HG02870 (cell line): Measurements from ENCODE around the gene MYO3A.

Experiments
- ATAC-seq: cut with Tn5 transposase; IDR thresholded peaks from one replicate; pipeline ENCODE4 v1.9.1; 2021; ENCODE audit warnings: mild to moderate bottlenecking, moderate library complexity; ENCODE audit not compliant: unreplicated experiment

MYO3A gene

DNA sequence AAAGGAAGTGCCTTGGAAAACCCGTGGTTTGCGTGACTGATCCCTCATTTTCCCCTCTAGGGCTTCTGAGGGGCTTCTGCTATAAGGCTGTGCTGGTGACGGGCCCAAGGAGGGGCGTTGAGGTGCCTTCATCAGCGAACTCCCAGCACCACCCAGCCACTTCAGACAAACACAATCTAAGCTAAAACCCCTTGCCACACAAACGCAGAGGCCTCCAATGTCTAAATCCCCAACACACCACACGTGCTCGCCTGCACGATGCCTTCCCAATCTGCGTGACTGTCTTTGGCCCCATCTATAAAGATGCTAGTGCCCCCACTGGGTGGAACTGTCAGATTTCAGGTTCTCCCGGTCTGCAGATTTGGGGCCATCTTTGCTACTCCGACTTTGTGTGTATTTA is 278.5 kb downstream of the MYO3A start:
- no peak for ATAC-seq

DNA sequence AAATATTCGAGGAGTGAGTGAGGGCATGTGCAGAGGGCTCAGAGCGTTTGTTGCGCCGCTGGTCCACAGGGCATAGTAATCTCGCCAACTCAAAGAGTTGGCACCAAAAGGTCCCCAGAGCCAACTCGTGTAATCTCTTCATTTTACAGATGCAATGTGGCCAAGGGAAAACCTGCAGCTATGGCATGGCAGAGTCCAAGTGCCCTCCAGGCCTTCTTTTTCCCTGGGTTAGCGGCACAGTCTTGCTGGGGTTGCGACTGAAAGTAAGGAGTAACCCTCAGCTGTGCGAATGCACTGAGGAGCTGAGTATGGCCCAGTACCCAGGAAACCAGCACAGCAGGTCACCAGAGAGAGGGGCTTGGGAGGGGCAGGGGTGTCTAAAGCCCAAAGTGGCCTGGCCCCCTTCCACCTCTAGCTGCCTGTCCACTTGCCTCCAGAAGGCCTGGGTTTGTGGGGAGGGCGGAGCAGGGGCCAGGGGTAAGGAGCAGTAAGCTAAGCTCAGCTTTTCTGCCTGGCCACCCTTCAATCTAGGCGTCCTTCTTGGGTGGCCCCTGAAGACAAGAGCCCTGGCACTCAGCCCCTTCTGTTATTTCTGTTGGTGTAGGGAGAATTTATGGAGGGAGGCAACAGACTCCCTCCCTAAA is 279.2 kb downstream of the MYO3A start:
- no peak for ATAC-seq

DNA sequence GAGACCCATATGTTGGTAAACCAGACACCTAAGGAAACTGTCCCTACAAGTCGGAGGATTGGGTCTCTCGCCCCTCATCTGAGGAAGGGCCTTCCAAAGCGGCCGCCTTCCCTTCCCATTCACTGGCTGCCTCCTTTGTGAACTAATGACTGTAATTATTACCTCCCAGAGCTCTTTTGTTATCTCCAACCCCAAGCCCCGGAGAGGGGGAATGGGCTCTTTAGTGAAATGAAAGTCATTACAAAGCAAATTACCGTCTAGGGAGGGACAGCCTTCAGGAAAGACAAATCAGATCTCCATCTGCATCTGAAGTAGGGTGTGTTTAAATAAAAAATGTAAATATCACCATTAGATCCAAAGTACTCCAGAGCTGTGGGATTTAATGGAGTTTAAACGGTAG is 280.0 kb downstream of the MYO3A start:
- ATAC-seq, result no peak

DNA sequence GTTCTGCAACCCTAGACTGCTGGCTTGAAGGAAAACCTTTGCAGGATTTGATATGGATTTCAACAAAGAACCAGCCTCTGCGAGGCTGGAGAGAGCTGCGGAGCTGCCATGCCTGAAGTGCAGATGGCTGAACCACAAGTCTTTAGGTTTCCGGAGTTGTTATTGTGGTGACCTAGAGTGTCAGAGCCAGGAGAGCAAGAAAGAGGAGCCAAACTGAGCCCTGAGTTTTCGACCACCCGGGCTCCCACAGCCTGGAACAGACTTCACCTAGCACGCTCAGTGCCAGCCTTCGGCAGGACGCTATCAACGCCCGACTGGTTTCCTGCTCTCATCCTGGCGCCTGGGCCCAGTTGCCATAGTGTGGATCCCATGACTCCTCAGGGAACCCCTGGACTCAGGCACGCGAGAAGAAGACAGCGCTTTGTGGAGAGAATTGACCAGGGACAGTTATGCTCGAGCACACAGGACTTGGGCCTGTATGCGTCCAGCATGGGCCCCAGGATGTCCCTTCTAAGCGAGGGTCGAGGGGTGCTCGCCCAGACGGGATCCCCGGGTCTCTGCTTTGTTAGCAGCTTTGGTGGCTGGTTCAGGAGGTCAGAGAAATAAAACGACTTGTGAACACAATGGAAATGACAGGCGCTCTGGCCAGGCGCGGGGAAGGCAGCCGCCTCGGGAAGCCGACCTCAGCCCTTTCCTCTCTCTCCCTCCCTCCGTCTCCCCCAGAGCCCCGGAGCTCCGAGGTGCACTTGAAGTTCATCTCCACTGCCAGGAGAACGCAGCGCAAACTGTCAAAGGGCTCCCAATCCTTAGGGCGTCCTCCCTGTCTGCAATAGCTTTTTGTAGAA is 280.7 kb downstream of the MYO3A start:
- no peak for ATAC-seq

DNA sequence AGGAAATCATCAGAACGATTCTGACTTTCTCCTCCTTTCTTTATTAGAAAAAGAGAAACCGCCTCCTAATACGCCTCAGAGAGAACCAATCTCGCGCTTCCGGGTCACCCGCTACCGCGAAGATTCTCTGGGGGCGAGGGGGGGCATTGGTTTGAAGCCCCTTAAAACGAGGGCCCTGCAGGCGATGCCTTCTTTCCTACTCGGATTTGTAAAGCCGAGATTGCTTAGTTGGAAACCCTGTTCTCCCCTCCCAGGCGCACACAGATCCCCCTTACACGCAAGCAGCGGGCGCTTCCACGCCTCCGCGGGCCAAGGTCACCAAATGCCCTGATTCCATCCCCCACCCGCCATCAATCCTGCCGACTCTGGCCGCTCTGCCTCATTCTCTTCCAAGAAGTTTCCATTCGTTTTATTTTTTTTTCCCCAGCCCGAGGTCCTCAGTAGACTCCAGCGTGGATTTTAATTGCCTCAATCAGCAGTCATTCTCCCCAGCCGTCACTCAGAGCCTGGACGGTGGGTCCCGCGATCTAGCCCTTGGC is 281.4 kb downstream of the MYO3A start:
- ATAC-seq, result no peak

DNA sequence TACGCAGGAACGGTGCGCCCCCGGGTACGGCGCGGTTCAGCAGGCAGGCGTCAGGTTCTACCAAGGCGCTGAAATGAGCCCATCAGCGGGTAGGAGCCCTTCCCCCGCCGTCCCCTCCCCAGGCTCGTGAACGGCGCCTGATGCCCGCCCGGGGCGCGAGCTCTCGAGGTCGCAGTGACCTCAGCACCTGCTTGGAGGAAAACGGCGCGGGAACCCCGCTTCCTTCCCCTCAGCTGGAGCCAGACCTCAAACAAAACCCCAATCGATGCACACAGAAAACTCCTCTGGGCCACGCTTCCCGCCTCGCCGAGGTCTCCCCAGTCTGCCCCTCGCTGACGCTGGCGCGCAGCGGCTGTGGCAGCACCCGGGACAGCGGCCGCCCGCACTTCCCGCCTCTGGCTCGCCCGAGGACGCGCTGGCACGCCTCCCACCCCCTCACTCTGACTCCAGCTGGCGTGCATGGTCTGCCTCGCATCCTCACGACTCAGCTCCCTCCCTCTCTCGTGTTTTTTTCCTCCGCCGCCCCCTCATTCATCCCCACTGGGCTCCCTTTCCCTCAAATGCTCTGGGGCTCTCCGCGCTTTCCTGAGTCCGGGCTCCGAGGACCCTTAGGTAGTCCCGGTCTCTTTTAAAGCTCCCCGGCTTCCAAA is 282.0 kb downstream of the MYO3A start:
- no peak for ATAC-seq

DNA sequence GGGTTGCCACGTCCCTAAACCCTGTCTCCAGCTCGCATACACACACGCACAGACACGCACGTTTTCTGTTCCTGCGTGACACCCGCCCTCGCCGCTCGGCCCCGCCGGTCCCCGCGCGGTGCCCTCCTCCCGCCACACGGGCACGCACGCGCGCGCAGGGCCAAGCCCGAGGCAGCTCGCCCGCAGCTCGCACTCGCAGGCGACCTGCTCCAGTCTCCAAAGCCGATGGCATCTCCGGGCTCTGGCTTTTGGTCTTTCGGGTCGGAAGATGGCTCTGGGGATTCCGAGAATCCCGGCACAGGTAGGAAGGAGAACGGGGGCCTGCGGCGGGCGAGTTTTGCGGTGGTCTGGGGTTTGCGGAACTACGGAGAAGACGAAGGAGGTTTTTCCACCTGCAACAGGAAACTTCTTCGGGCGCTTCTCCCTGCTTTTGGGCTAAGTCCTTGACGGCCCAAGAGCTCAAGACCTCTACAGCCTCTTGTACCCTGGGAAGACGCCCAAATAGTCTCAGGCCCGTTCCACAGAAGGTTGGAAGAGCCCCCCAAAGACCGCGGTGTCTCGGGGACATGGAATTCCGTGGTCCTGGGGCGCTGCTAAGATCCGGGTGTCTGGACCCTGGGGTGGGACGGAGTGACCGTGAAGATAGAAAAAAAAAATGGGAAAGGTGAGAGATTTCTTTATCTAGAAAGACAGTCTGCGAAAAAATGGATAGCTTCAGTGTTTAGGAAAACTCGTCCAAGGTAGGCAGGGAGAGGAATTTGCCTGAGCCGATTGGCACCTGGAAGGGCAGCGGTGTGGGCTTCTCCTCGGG is 282.8 kb downstream of the MYO3A start, which contains the start of gene GAD2:
GAD2 (plus strand) TSS at position 190 of the 811 bp plus-strand sequence; CDS start at position 226, 36 bp downstream.
- no peak for ATAC-seq

DNA sequence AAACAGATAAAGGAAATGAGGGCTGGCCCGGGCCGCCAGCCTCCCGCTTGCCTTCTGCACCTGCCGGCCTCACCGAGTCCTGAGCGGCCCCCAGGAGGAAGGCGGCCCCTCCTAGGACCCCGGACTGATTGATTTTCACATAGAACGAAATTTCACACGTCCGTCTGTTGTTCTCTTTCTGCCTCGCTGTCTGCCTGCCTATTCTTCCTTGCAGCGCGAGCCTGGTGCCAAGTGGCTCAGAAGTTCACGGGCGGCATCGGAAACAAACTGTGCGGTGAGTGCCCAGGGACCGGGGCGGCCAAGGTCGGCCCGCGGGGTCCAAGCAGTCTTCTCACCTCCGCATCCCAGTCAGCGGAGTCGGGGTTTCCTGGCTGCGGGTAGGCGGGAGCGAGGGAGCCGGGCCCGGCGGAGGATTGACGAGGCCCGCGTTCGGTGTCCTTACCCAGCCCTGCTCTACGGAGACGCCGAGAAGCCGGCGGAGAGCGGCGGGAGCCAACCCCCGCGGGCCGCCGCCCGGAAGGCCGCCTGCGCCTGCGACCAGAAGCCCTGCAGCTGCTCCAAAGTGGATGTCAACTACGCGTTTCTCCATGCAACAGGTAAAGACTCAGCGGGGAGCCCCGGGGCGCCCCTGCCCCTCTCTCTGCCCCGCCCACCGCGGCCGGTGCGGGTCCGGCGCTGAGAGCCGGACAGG is 283.5 kb downstream of the MYO3A start:
- ATAC-seq, result no peak

DNA sequence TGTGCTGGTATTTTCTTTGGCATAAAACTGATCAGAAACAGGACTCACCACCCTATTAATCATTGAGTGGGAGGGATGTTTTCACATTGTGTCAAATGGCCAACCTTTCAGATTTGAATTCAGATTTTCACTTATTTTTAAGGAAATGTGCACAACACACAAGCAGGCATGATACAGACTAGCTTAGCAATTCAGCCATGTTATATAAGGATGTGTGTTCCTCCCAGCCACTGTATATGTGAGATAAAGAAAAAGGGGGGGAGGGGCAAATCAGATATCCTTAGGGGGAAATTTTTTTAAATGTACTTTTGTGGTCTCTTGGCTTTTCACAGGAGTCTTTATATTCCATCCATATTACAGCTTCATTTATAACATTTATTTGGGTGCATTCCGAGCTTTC is 285.6 kb downstream of the MYO3A start:
- no peak for ATAC-seq

DNA sequence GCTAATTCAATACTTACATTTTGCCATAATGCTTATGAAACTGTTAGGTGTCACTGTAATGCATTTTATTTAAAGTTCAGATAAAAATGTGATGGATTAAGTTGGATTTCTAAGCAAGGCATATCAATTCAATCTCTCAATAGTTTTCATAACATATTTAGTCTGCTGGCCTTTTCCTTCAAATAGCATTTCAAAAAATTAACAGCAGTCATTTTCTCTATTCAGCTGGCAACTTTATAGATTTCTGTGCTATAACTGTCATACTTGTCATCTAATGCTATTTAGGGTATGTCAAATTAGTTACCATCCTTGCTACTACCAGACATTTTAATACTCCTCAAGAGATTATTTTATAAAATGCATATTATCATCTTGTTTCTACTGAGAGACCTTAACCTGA is 286.9 kb downstream of the MYO3A start:
- ATAC-seq, result no peak

DNA sequence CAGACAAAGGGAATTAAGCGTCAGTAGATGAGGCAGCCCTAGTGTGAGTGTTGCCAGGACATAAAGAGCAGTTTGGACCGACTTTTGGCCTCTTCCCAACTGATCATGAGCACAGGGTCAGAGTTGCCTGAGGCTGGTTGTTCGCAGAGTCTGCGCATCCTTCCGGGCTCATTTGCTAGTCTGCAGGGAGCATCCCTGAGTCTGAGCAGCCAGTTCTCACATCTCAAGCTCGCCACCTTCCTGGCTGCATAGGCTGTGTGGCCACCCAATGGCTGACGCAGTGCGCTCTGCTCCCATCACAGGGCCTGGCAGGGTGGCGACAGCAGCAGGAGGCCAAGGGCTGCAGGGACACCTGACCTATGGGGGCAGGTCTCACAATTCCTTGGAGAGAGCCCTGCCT is 287.5 kb downstream of the MYO3A start:
- ATAC-seq, result no peak

DNA sequence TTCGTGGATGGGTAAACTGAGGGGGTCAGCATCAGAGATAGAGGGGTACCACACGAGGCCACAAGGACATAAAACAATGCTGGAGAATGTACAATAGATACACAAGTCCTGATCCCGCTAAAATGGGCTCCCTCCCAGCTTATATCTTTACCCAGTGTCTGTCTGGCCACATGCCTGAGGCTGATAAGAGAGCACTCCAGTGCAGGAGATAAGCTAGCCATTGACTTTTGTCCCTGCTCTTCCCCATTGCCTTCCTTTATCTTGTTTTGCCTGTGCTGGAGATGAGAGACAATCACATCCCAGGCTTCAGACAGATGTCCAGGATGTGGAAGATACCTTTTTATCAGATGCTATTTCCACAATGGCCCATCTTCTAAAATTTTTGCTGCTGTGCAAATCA is 288.5 kb downstream of the MYO3A start:
- no peak for ATAC-seq

DNA sequence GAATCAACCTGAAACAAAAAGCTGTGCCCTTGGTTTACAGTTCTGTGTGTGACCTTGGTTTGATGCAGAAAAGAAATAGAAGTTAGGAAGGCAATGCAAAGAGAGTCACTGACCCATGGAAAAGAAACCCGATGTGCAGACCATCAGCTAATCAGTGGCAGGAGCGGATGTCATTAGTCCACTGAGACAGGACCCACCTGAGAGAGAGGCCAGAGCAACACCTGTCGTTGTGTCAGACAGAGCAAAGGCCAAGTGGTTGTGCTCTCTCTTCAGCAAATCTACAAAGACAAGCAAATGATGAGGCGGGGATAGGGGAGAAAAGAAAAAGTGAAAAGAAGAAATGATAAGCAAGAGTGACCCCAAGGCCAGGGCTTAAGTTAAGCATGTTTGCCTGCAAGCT is 291.3 kb downstream of the MYO3A start:
- no peak for ATAC-seq

DNA sequence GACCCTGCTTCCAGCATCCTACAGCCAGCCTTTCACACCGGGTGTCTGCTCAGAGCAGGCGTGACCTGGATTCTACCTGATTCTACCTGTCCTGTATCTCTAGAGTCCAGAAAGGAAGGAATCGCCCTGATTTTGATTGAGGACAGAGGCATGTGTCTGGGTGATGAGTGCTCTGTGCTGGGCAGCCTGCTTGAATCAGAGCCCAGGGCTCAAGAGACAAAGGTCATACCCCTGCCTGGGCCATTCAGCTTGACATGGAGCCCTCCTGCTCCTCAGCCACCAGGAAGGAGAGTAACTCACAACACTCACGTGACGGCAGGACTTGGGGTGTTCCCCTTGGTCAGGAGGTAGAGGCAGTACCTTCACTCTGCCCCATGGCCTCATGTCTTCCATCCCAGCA is 293.8 kb downstream of the MYO3A start:
- ATAC-seq, result no peak

DNA sequence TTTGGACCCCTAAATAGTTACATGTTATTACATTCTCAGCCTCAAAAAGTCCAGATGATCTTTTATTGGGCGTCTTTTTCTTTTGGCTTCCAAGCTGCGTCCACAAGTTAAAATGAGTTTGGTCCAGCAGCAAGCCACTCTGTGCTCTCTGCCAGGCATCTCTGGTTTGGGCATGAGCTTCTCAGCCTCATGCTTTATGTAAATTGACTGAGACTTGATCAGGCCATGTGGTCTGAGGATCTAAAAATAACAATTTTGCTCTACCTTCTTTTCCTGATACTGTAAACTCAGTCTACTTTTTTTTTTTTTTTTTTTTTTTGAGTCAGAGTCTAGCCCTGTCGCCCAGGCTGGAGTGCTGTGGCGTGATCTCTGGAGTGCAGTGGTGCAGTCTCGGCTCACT is 298.1 kb downstream of the MYO3A start:
- no peak for ATAC-seq

DNA sequence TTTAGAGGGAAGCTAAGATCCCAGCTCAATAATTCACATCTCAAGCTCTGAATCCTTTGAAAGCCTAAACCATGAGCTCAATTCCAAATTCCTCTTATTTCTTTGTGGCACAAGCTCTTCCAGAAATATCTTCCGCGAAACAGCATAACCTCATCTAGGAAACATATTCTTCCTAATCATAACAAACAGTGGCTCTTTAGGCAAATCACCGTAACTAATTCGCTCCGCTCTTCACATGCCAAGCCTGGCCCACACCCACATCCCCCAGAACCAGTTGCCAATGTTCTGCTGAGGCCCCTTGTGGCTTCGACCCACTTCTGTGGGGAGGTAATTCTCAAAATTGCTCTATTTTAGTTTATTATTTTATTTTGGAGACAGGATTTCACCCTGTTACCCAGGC is 301.7 kb downstream of the MYO3A start:
- no peak for ATAC-seq

DNA sequence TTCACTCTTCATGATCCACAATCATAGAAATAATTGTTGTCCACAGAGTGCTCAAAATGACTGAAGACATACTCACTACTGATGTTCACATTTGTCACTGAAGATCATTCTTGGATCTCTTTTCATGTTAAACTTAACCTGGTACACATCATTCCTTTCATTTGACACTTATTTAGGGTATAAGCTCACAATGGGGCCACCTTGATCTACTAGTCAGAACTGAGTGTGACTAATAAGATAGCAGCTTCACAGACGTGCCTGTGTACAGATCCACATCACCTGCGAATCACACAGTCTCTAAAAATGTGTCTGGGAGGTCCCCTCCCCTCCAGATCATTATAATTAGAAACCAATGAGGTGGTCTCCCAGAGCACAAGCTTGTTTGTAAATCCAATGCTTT is 304.3 kb downstream of the MYO3A start:
- ATAC-seq, result no peak

DNA sequence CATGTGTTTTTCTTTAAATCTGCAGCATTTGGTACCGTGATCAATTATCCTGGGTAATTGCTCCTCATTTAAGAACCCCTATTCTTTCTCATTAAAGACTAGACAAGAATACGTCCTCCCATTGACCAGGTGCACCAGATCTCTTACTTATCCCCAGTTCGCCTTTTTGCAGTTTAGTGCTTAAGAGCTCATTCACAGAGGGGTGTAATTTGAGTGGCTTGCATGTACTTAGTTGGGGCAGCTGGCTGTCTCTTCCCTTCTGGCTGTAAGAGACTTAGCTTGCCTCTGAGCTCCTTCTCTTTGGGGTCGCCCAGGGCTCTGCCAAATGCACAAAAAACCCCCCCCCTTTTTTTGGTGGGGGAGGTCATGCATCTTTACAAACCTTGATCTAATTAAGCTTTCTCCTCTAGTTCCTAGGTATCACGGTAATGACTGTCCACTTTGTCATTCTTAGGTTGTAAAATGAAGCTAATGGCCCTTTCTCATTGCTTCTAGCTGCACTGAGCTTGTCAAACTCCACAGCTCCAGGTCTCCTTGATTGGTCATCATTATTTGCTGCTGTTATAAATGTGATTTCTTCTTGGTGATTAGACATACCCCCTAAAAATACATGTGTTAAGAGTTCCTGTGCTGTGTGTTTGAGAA is 308.8 kb downstream of the MYO3A start:
- ATAC-seq, result no peak

DNA sequence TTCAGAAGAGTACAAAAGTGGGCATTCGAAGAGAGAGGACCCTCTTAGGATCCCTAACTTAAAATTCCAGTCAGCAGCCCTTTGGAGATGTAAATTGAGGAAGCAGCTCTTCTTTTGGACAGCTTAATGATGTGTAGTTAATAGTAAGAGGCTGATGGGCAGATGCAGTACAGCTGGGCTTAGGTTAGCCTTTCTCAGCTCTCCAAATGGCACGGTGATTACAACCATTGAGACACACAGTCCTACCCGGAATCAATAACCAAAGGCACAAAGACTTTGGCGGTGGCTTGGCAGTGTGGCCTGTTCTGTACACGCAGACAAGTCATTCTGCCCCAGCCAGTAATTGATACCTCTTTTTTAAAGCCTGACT is 309.3 kb downstream of the MYO3A start:
- no peak for ATAC-seq

DNA sequence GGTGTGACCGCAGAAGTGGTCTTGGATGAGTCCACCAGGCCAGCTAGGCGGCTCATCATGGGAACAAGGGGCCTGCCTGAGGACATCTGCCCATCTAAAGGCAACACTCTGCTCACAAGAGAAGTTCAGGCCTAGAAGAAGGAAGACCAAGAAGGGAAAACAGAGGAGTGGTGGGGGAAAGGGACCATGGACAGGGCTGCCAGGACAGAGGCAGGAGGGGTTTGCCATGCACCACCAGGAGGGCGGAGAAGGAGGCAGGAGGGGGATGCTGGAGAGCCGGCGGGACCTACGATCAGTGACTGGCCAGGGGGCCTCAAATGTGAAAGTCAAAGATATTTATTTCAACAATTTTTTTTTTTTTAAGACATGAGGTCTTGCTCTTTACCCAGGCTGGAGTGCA is 315.7 kb downstream of the MYO3A start:
- ATAC-seq, result no peak
